ENCODE results near the gene ZNF865. TPM values are rescaled to one million over a fixed set of nuclear protein-coding genes. Genes with fewer than 3 reads are reported as not detected.

Gene ZNF865
- total and polyA plus RNA-seq, 10 of the 15 experiments (the other 5 are each of a cell fraction or from before 2014, with no cell fraction given) = 0.02 to 18.3 (median 0.90) TPM

DNA sequence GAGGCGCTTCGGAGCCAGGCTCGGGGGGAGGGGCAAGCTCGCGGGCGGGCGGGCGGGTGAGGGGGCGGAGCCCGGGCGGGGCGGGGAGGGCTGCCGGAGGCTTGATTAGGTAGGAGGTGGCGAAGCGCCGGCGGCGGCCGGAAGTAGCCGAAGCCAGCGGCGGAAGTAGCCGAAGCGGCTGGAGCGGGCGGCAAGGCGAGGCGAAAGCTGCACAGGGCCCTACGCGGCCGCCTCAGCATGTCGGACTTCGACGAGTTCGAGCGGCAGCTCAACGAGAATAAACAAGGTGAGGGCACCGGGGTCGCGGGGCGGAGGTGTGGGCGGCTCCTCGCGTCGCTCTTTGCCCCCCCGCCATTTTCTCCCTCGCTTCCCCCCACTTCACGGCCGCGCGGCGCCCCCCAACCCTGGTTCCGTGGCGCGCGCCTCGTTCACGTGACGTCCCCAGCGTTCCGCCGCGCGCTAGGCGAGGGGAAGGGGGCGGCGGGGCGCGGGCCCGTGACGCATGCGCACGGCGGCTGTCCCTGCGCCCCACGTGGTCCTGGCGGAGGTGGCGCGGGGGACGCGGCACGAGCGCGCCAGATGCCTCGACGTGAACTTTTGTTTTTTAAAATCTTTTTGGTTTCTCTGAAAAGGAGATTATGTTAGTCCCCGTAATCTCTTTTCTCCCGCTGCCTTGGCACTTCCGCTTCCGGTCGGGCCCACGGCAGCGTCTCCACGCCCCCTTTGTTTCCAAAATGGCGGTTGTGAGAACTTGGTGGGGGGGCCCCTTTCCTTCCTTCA is 49.6 kb downstream of the ZNF865 start, which contains the start of gene U2AF2 (continued):
- TF ChIP-seq, protein P1, sequence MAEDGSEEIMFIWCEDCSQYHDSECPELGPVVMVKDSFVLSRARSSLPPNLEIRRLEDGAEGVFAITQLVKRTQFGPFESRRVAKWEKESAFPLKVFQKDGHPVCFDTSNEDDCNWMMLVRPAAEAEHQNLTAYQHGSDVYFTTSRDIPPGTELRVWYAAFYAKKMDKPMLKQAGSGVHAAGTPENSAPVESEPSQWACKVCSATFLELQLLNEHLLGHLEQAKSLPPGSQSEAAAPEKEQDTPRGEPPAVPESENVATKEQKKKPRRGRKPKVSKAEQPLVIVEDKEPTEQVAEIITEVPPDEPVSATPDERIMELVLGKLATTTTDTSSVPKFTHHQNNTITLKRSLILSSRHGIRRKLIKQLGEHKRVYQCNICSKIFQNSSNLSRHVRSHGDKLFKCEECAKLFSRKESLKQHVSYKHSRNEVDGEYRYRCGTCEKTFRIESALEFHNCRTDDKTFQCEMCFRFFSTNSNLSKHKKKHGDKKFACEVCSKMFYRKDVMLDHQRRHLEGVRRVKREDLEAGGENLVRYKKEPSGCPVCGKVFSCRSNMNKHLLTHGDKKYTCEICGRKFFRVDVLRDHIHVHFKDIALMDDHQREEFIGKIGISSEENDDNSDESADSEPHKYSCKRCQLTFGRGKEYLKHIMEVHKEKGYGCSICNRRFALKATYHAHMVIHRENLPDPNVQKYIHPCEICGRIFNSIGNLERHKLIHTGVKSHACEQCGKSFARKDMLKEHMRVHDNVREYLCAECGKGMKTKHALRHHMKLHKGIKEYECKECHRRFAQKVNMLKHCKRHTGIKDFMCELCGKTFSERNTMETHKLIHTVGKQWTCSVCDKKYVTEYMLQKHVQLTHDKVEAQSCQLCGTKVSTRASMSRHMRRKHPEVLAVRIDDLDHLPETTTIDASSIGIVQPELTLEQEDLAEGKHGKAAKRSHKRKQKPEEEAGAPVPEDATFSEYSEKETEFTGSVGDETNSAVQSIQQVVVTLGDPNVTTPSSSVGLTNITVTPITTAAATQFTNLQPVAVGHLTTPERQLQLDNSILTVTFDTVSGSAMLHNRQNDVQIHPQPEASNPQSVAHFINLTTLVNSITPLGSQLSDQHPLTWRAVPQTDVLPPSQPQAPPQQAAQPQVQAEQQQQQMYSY (CRISPR knock-in tag; IDR thresholded peaks at IDR 0.05) = no peak
- TF ChIP-seq MTA3 (IDR thresholded peaks at IDR 0.05; ENCODE audit: borderline replicate concordance, low read length) = no peak
- no peak for TF ChIP-seq TARDBP (IDR thresholded peaks at IDR 0.05; ENCODE audit: borderline replicate concordance)
- TF ChIP-seq CEBPB (IDR thresholded peaks at IDR 0.05; ENCODE audit: borderline replicate concordance in 1 of 2, low read depth in 2 of 2, low read length in 2 of 2) = no peak
- TF ChIP-seq PAX5 (IDR thresholded peaks at IDR 0.05; ENCODE audit: borderline replicate concordance, low read depth, low read length) = no peak
- no peak for TF ChIP-seq HDAC2 (IDR thresholded peaks at IDR 0.05)
- TF ChIP-seq KAT2A (conservative IDR thresholded peaks at IDR 0.05; ENCODE audit: control insufficient read depth, low read depth, low read length) = no peak
- no peak for TF ChIP-seq NFIC (IDR thresholded peaks at IDR 0.05; ENCODE audit: low read depth, low read length)
- no peak for TF ChIP-seq EED (IDR thresholded peaks at IDR 0.05; ENCODE audit: low read depth)
- no peak for TF ChIP-seq MTA2 (IDR thresholded peaks at IDR 0.05; ENCODE audit: low read depth)
- peak; percentile 61 for TF ChIP-seq BACH1 (IDR thresholded peaks at IDR 0.05; ENCODE audit: borderline replicate concordance)
- TF ChIP-seq IKZF1 (conservative IDR thresholded peaks at IDR 0.05) = peak; percentile 82
- no peak for TF ChIP-seq SKIL (IDR thresholded peaks at IDR 0.05; ENCODE audit: low read depth, poor library complexity, severe bottlenecking)
- 0 out of 2 replicates have a peak, but pooled peaks have one; percentile 10 for TF ChIP-seq TCF12 (IDR thresholded peaks at IDR 0.05; ENCODE audit: low read depth, low read length)
- TF ChIP-seq NFYB (IDR thresholded peaks at IDR 0.05; ENCODE audit: insufficient read depth, low read depth, low read length) = no peak
- TF ChIP-seq BCL11A (IDR thresholded peaks at IDR 0.05; ENCODE audit: low read depth, low read length) = no peak
- TF ChIP-seq ZSCAN29 (IDR thresholded peaks at IDR 0.05) = 0 out of 2 replicates have a peak, but pooled peaks have one; percentile 45
- no peak for TF ChIP-seq SUPT20H (IDR thresholded peaks at IDR 0.05; ENCODE audit: borderline replicate concordance, control insufficient read depth, low read depth, low read length)
- no peak for TF ChIP-seq ATF7 (IDR thresholded peaks at IDR 0.05; ENCODE audit: low read depth)
- peak; percentile 38 for TF ChIP-seq CREM (IDR thresholded peaks at IDR 0.05; ENCODE audit: low read depth)
- no peak for TF ChIP-seq STAT1 (conservative IDR thresholded peaks at IDR 0.05)
- TF ChIP-seq SMARCA5 (IDR thresholded peaks at IDR 0.05) = peak; percentile 98
- no peak for TF ChIP-seq JUNB (IDR thresholded peaks at IDR 0.05)
- TF ChIP-seq MLLT1 (IDR thresholded peaks at IDR 0.05) = no peak
- TF ChIP-seq ZNF622 (IDR thresholded peaks at IDR 0.05) = no peak
- TF ChIP-seq PAX8 (IDR thresholded peaks at IDR 0.05) = no peak
